ENCODE results near the gene SET. TPM values are rescaled to one million over a fixed set of nuclear protein-coding genes. Genes with fewer than 3 reads are reported as not detected.

SET gene
- total RNA-seq, 1 donor from 2014 or later, result 370 TPM

- DNase-seq (ENCODE audit: low read depth in 2 of 2), result no peak
These were observed 23.7 kb downstream of the SET start for GRCh38 chr9:128712451-128713410.

GRCh38 chr9:128713411-128713780 is 24.4 kb downstream of the SET start:
- DNase-seq (ENCODE audit: low read depth in 2 of 2), result no peak

- no peak for DNase-seq (ENCODE audit: low read depth in 2 of 2)
These were observed 25.0 kb downstream of the SET start for GRCh38 chr9:128713941-128714573.

GRCh38 chr9:128714586-128715435 is 25.8 kb downstream of the SET start:
- DNase-seq (ENCODE audit: low read depth in 2 of 2), result no peak

GRCh38 chr9:128715436-128715750 is 26.4 kb downstream of the SET start:
- DNase-seq (ENCODE audit: low read depth in 2 of 2), result no peak

- no peak for DNase-seq (ENCODE audit: low read depth in 2 of 2)
These were observed 27.7 kb downstream of the SET start for GRCh38 chr9:128716581-128717254.

- DNase-seq (ENCODE audit: low read depth in 2 of 2), result no peak
These were observed 29.0 kb downstream of the SET start for GRCh38 chr9:128718047-128718446.

- no peak for DNase-seq (ENCODE audit: low read depth in 2 of 2)
These were observed 29.5 kb downstream of the SET start for GRCh38 chr9:128718475-128718874.

GRCh38 chr9:128719919-128720605 is 31.0 kb downstream of the SET start:
- DNase-seq (ENCODE audit: low read depth in 2 of 2), result no peak

GRCh38 chr9:128720841-128721486 is 31.9 kb downstream of the SET start:
- no peak for DNase-seq (ENCODE audit: low read depth in 2 of 2)

- DNase-seq (ENCODE audit: low read depth in 2 of 2), result no peak
These were observed 32.5 kb downstream of the SET start for GRCh38 chr9:128721487-128722010.

GRCh38 chr9:128722380-128723351 is 33.6 kb downstream of the SET start:
- no peak for DNase-seq (ENCODE audit: low read depth in 2 of 2)

- DNase-seq (ENCODE audit: low read depth in 2 of 2), result no peak
These were observed 34.4 kb downstream of the SET start for GRCh38 chr9:128723352-128723865.

- peak; percentile 89 to 98 for DNase-seq (ENCODE audit: low read depth in 2 of 2)
These were observed 35.1 kb downstream of the SET start, which contains the start of gene ZDHHC12 for GRCh38 chr9:128723866-128724743. Gene ZDHHC12, minus strand, starts transcription at chr9:128724127. Its CDS starts 34 bp downstream, at chr9:128724093.

GRCh38 chr9:128724744-128725211 is 35.8 kb downstream of the SET start:
- peak in 1 of 2 donors; percentile 69 for DNase-seq (ENCODE audit: low read depth in 2 of 2)

GRCh38 chr9:128727640-128728248 is 38.7 kb downstream of the SET start:
- DNase-seq (ENCODE audit: low read depth in 2 of 2), result no peak

- DNase-seq (ENCODE audit: low read depth in 2 of 2), result no peak
These were observed 39.3 kb downstream of the SET start for GRCh38 chr9:128728298-128728697.
